ENCODE results near the gene NSG1.

GRCh38 chr4:4374388-4375098 is 12.4 kb upstream of the NSG1 start:
- TF ChIP-seq GATA3 (IDR thresholded peaks at IDR 0.05; ENCODE audit: low read depth, low read length) (no peak), GATA2 (IDR thresholded peaks at IDR 0.05; ENCODE audit: low read depth, low read length) (no peak)

All from SH-SY5Y (cell line).